Keratinocyte (primary cell): ENCODE results near the gene STK33.

Experiments used
- CTCF ChIP-seq, 3 experiments: IDR thresholded peaks in 1 of 3; conservative IDR thresholded peaks in 1 of 3; optimal IDR thresholded peaks in 1 of 3; 2 replicates in 2 of 3; 3 replicates in 1 of 3; pipeline versions ENCODE3 to v1.5.1; 2011; ENCODE audit warnings: low read length in 3 of 3, mild to moderate bottlenecking in 3 of 3, moderate library complexity in 2 of 3, control low read depth in 1 of 3, inconsistent platforms in 1 of 3; ENCODE audit not compliant: insufficient read depth in 2 of 3; ENCODE audit errors: extremely low read depth in 1 of 3
- EZH2 ChIP-seq: IDR thresholded peaks from one replicate; pipeline ENCODE4 v1.6.1; 2012; ENCODE audit warnings: inconsistent platforms, mild to moderate bottlenecking, low read length, moderate library complexity

- no peak for TF ChIP-seq CTCF (optimal IDR thresholded peaks at IDR 0.05 in 1 of 3, IDR thresholded peaks at IDR 0.05 in 1 of 3, conservative IDR thresholded peaks at IDR 0.05 in 1 of 3; ENCODE audit: extremely low read depth in 1 of 3, insufficient read depth in 2 of 3, low read length in 3 of 3)
- no peak for TF ChIP-seq EZH2
Measured at GRCh38 chr11:8543278-8543677, 50.8 kb downstream of the STK33 start.
